ENCODE results near the gene NKD2.
"Not testable (repeated sequence)": the region's sequence is repeated elsewhere in the genome, so short reads cannot be mapped to it uniquely, and the experiment has no call there.

NKD2 gene

DNA sequence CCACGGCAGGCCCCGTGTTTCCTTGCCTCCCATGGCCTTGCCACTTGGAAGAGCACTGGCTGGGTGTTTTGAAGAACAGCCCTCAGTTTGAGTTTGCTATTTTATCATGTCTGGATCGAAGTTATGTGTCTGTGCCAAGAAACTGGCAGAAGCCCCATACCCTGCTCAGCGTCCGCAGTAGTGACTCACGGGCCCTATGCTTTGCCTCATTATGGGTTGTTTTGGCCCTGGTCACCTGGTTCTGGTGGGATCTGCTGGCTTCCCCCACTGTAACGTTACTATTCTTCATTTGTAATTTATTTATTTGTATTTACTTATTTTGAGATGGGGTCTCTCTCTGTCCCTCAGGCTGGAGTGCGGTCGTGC is 42.3 kb upstream of the NKD2 start:
- TF ChIP-seq, protein P1, sequence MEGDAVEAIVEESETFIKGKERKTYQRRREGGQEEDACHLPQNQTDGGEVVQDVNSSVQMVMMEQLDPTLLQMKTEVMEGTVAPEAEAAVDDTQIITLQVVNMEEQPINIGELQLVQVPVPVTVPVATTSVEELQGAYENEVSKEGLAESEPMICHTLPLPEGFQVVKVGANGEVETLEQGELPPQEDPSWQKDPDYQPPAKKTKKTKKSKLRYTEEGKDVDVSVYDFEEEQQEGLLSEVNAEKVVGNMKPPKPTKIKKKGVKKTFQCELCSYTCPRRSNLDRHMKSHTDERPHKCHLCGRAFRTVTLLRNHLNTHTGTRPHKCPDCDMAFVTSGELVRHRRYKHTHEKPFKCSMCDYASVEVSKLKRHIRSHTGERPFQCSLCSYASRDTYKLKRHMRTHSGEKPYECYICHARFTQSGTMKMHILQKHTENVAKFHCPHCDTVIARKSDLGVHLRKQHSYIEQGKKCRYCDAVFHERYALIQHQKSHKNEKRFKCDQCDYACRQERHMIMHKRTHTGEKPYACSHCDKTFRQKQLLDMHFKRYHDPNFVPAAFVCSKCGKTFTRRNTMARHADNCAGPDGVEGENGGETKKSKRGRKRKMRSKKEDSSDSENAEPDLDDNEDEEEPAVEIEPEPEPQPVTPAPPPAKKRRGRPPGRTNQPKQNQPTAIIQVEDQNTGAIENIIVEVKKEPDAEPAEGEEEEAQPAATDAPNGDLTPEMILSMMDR (IDR thresholded peaks at IDR 0.05; ENCODE audit: borderline replicate concordance, control extremely low read depth, extremely low read depth, insufficient read depth, missing control alignments), result no peak
- DNase-seq (ENCODE audit: low spot score), result no peak
- in situ Hi-C loops (cut with MboI; ENCODE audit: low sequenced_read_pairs, unreplicated experiment), result no loop called here

DNA sequence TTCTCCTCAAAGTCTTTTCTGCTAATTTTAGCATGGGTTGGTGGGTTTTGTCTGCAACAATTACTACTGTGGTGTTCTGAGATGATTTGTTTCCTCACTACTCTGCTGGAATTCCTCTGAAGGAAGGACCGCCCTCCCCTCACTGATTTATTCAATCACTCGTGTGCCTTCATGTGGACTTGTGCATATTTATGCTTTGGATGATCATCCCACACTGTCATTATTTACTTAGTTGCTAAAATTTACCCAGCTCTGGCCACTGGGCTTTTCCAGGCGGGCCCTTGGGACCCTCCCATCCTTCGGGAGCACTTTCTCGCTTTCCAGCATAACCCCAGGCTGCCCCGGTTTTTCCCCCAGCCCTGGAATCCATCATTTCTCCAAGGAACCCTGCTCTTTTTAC is 41.7 kb upstream of the NKD2 start:
- TF ChIP-seq, protein P1 (IDR thresholded peaks at IDR 0.05; ENCODE audit: borderline replicate concordance, control extremely low read depth, extremely low read depth, insufficient read depth, missing control alignments), result no peak
- DNase-seq (ENCODE audit: low spot score), result no peak
- in situ Hi-C loops (cut with MboI; ENCODE audit: low sequenced_read_pairs, unreplicated experiment), result no loop called here

DNA sequence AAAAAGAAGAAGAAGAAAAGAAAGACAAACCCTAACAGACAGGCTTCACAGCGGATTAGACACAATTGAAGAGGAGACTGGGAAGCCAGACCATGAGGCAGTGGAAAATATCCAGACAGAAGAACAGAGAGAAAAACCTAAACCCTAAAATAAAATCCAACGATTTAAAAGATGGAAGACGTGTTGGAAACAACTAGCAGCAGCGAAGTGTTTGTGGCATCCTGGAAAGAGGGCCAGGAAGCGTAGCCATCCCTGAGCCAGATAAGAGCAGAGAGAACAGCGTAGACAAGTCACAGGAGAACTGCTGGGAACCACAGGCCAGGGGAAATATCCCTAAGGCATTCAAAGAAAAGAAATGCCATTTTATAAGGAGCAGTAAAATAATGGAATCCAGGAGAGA is 39.7 kb upstream of the NKD2 start:
- TF ChIP-seq, protein P1 (IDR thresholded peaks at IDR 0.05; ENCODE audit: borderline replicate concordance, control extremely low read depth, extremely low read depth, insufficient read depth, missing control alignments), result no peak
- in situ Hi-C loops (cut with MboI; ENCODE audit: low sequenced_read_pairs, unreplicated experiment), result no loop called here
- no peak for DNase-seq (ENCODE audit: low spot score)

DNA sequence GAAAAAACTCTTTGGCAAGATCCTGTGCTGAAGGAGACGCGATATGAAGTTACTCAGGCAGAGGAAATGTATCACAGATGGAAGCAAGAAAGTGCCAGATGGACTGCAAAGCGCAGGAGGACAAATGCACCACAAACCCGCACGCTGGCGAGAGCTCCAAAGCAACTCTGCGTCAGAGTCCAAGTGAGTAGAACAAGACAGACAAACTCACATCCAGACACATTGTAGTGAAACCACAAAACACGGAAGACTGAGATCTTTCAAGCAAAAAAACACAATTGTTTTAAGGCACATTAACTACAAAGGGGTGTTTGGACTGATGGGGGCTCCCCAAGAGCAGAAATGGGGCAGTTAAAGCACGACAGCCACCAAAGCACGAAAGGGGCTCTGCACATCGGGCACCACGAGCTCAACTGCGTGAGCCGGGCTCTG is 39.2 kb upstream of the NKD2 start:
- in situ Hi-C loops (cut with MboI; ENCODE audit: low sequenced_read_pairs, unreplicated experiment), result no loop called here
- no peak for DNase-seq (ENCODE audit: low spot score)
- TF ChIP-seq, protein P1 (IDR thresholded peaks at IDR 0.05; ENCODE audit: borderline replicate concordance, control extremely low read depth, extremely low read depth, insufficient read depth, missing control alignments), result no peak

DNA sequence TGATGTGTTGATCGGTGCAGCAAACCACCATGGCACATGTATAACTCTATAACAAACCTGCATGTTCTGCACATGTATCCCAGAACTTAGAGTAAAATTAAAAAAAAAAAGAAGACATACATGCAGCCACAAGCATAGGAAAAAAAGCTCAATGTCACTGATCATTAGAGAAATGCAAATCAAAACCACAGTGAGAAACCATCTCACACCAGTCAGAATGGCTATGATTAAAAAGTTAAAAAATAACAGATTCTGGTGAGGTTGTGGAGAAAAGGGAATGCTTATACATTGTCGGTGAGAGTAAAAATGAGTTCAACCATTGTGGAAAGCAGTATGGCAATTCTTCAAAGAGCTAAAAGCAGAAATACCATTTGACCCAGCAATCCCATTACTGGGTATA is 36.0 kb upstream of the NKD2 start:
- in situ Hi-C loops (cut with MboI; ENCODE audit: low sequenced_read_pairs, unreplicated experiment); DNase-seq (ENCODE audit: low spot score): not testable (repeated sequence)

DNA sequence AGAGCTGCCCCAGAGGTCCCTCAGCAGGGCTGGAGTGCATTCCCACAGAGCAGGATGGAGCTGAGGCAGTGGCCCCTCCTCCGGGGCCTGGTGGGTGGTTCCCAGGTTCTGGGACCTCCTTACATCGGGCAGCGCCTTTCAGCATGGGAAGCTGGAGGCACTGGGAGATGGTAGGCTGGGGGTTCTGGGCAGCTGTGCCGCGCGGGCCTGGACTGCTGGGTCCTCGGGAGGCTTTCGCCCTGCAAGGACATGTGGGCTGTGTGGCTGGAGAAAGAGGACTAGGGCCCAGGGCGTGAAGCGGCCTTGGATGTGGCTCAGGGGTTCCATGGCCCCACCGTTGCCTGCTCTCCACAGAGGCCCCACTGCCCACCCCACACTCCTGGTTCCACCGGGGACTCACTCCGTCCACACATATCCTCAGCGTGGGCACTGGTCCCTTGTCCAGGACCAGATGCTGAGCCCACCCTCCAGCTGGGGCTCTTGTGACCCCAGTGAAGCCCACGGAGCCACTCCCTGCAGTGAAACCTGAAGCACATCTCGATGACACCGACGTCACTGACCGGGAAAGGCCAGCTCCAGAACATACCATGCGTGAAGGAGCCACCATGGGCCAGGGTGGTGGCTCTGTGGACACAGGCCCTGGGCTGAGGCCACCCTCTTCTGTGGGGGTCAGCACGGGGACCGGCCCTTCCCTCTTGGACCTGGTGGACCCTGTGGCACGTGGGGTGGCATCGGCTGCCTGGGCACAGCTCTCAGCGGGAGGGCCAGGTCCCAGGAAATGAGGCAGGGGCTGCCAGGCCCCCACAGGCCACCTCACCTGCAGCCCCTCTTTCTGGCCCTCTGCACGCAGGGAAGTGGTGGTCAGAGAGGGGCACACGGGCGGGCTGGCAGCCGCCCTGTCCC is 31.5 kb upstream of the NKD2 start:
- TF ChIP-seq, protein P1 (IDR thresholded peaks at IDR 0.05; ENCODE audit: borderline replicate concordance, control extremely low read depth, extremely low read depth, insufficient read depth, missing control alignments), result no peak
- DNase-seq (ENCODE audit: low spot score), result no peak
- in situ Hi-C loops (cut with MboI; ENCODE audit: low sequenced_read_pairs, unreplicated experiment), result no loop called here

DNA sequence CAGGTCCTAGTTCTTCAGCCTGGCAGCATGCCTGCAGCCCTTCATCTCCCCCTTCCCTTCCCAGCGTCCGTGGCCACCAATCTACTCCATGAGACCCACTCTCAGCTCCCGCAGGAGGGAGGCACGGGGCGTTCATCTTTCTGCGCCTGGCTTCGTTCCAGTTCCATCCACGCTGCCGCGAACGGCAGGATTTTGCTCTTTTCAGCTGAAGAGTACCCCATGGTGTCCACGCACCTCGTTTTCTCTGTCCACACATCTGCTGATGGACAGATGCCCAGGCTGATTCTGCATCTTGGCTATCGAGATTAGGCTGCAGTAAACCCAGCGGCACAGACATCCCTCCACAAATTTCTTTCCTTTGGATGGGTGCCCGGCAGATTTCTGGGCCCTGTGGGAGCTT is 30.5 kb upstream of the NKD2 start:
- no peak for DNase-seq (ENCODE audit: low spot score)
- in situ Hi-C loops (cut with MboI; ENCODE audit: low sequenced_read_pairs, unreplicated experiment), result no loop called here
- TF ChIP-seq, protein P1 (IDR thresholded peaks at IDR 0.05; ENCODE audit: borderline replicate concordance, control extremely low read depth, extremely low read depth, insufficient read depth, missing control alignments), result no peak

Data from GM13976 (cell line).